GM18909 (cell line): ENCODE data around the gene LRIG2.
"Not testable (repeated sequence)": the region's sequence is repeated elsewhere in the genome, so short reads cannot be mapped to it uniquely, and the experiment has no call there.

Source experiments
- ATAC-seq: cut with Tn5 transposase; IDR thresholded peaks from one replicate; pipeline ENCODE4 v1.9.1; 2021; ENCODE audit warnings: mild to moderate bottlenecking; ENCODE audit not compliant: unreplicated experiment, poor library complexity

Gene LRIG2

DNA sequence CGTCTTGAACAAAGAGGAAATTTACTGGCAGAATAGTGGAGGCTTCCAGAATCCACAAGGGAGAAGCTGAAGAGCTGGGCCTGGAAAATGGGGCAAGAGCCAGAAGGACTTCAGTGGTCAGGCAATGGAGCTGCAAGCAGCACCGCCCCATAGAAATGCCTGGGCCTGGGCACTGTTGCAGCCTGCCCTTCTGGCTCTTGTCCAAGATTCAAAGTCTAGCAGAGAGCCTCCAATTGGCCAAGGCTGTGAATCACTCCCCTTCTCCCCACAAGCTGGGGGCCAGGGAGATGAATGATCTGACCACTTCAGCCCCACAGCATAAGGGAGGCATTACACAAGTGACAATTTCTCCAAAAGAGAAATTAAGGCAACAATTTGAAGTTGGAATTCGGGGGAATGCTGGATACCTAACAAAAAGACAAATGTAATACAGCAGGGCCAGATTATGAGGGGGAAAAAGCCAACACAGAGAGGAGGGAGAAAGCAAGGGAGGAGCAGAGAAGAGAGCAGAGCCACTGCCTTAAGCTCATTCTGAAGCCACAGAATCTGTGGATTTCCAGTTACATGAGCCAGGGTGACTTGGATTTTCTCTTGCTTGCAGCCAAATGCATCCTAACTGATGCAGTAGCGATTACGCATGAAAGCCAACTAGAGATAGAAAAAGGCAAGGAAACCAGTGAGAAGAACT, 80.3 kb downstream of the LRIG2 start:
- no peak for ATAC-seq

DNA sequence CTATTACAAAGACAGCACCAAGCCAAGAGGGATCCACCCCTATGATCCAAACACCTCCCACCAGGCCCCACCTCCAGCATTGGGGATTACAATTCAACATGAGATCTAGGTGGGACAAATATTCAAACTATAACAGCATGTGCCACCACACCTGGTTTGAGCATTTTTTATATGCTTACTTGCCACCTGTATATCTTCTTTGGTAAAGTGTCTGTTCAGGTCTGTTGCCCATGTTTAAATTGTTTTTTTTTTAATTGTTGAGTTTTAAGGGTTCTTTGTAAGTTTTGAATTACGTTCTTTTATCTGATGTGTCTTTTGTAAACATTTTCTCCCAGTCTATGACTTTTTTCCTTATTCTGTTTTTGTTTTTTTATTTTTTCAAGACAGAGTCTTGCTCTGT, 83.4 kb downstream of the LRIG2 start:
- ATAC-seq = no peak

GRCh38 chr1:113158743-113159142, 85.7 kb downstream of the LRIG2 start:
- ATAC-seq = not testable (repeated sequence)

GRCh38 chr1:113166473-113166872, 93.5 kb downstream of the LRIG2 start:
- no peak for ATAC-seq

DNA sequence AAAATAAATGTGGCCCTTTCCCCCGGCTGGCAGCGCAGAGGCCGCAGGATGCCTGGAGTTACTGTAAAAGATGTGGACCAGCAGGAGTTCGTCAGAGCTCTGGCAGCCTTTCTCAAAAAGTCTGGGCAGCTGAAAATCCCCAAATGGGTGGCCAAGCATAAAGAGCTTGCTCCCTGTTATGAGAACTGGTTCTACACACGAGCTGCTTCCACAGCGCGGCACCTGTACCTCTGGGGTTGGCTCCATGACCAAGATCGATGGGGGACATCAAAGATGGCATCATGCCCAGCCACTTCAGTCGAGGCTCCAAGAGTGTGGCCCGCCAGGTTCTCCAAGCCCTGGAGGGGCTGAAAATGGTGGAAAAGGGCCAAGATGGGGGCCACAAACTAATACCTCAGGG, 95.9 kb downstream of the LRIG2 start:
- ATAC-seq = no peak

- no peak for ATAC-seq
Observed at GRCh38 chr1:113169591-113169990, 96.6 kb downstream of the LRIG2 start.

- ATAC-seq = no peak
Observed at GRCh38 chr1:113170519-113170918, 97.5 kb downstream of the LRIG2 start.

DNA sequence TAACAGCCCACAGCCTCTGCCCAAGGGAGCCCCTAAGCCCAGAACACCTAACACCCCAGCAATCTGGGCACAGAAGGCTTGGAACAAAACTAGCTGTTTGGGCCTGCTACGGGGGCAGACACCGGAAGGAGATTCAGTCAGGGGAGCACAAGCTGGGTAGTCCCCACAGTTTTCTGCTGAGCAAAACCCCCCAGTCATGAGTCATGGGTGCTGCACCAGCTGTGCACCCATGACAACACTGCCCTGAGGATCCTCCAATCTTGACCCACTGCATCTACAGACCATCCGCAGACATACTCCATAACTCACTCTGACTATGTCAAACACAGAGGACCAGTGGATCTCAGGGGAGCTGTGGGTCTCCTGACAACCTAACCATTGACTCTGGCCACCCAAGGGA, 105.1 kb downstream of the LRIG2 start:
- no peak for ATAC-seq

DNA sequence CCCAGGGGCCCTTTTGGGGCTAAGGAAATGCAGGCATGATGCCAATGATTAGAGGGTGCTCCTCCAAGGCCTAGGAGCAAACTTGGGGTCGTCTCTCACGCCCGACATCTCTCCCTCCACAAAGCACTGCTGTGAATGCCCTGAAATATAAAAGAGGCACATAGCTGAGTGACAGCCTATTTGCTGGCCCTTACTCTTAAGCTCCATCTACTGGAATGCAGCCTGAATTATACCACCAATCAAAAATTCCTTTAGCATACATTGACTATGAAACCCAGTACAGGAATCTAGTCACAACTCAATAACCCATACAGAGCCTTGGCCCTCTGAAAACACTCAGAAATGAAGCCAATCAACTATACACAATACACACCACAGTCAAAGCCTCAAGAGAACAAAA, 105.5 kb downstream of the LRIG2 start:
- ATAC-seq = no peak
